ENCODE measurements around the gene BRD3OS. TPM values are rescaled to one million over a fixed set of nuclear protein-coding genes. Genes with fewer than 3 reads are reported as not detected.

The BRD3OS gene
- total and polyA plus RNA-seq, 2 donors (not counting 1 experiment from before 2014, with no cell fraction given), result 12.4 to 19.4 TPM

DNA sequence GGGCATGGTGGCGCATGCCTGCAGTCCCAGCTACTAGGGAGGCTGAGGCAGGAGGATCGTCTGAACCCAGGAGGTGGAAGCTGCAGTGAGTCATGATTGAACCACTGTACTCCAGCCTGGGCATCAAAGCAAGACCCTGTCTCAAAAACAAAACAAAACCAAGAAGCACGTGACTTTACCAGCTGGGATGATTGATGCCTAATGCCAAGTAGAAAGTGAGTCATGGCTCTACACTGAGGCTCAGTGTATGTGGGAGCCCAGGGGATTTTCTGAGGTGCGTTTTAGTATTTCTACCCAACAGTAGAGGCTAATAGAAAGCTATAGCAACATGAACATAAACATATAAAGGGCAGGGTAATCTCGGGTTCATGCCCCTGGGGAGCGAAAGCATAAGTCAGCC is 13.9 kb upstream of the BRD3OS start:
- no peaks in the 10 kb centered on the region for H3K36me3 ChIP-seq (ENCODE audit: control insufficient read depth, insufficient read depth, low read length)
- H3K4me1 ChIP-seq (ENCODE audit: control insufficient read depth, extremely low read depth, insufficient read depth, low read length), result no peaks in the 10 kb centered on the region
- H2AFZ ChIP-seq (ENCODE audit: low read length), result no peak overlapping the region
- no peak for DNase-seq (ENCODE audit: low read depth in 2 of 2)
- H4K20me1 ChIP-seq (ENCODE audit: control insufficient read depth, extremely low read depth, insufficient read depth, low read length), result no peaks in the 10 kb centered on the region
- no peak overlapping the region for H3K4me3 ChIP-seq (replicated peaks in 1 of 4; ENCODE audit: control extremely low read depth in 1 of 4, insufficient read depth in 1 of 4, low read depth in 3 of 4, low read length in 4 of 4)
- no peak overlapping the region for H3K9ac ChIP-seq (ENCODE audit: insufficient read depth, low read length)
- H3K27ac ChIP-seq (ENCODE audit: insufficient read depth, low read length), result no peak overlapping the region
- H3K27me3 ChIP-seq (ENCODE audit: control insufficient read depth, insufficient read depth, low read length), result no peaks in the 10 kb centered on the region
- TF ChIP-seq, protein P1, sequence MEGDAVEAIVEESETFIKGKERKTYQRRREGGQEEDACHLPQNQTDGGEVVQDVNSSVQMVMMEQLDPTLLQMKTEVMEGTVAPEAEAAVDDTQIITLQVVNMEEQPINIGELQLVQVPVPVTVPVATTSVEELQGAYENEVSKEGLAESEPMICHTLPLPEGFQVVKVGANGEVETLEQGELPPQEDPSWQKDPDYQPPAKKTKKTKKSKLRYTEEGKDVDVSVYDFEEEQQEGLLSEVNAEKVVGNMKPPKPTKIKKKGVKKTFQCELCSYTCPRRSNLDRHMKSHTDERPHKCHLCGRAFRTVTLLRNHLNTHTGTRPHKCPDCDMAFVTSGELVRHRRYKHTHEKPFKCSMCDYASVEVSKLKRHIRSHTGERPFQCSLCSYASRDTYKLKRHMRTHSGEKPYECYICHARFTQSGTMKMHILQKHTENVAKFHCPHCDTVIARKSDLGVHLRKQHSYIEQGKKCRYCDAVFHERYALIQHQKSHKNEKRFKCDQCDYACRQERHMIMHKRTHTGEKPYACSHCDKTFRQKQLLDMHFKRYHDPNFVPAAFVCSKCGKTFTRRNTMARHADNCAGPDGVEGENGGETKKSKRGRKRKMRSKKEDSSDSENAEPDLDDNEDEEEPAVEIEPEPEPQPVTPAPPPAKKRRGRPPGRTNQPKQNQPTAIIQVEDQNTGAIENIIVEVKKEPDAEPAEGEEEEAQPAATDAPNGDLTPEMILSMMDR (conservative IDR thresholded peaks at IDR 0.05 in 1 of 2, IDR thresholded peaks at IDR 0.05 in 1 of 2; ENCODE audit: low read depth in 1 of 2, low read length in 2 of 2), result no peak
- TF ChIP-seq EZH2 (IDR thresholded peaks at IDR 0.05; ENCODE audit: low read length, missing control alignments), result no peak
- no peaks in the 10 kb centered on the region for H3K79me2 ChIP-seq (ENCODE audit: control insufficient read depth, insufficient read depth, low read length)
- H3K4me2 ChIP-seq (ENCODE audit: extremely low read depth, insufficient read depth, low read length), result no peak overlapping the region
- no peaks in the 10 kb centered on the region for H3K9me3 ChIP-seq (ENCODE audit: control insufficient read depth, insufficient read depth, low read depth, low read length)

DNA sequence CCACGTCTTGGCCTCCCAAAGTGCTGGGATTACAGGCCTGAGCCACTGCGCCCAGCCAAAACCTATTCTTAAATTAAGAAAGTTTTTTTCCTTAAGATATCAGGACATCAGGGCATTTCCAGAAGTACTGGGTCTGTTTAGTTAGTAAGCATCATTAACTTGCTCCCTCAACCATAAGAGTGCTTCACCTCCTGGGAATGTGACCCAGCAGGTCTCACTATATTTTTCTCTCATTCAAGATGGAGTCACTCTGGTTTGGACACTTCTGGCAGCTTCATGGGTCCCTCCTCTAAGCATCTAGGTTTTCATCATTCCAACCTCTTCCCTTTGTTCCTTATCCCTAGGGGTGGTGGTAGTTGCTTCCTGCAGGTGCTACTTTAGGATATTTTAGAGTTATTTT is 10.3 kb upstream of the BRD3OS start:
- Histone ChIP-seq H3K4me2 (ENCODE audit: extremely low read depth, insufficient read depth, low read length) (no peak overlapping the region), H3K4me1 (ENCODE audit: control insufficient read depth, extremely low read depth, insufficient read depth, low read length) (no peaks in the 10 kb centered on the region), H4K20me1 (ENCODE audit: control insufficient read depth, extremely low read depth, insufficient read depth, low read length) (no peaks in the 10 kb centered on the region), H2AFZ (ENCODE audit: low read length) (no peak overlapping the region), H3K4me3 (replicated peaks in 1 of 4; ENCODE audit: control extremely low read depth in 1 of 4, insufficient read depth in 1 of 4, low read depth in 3 of 4, low read length in 4 of 4) (no peak overlapping the region), H3K27ac (ENCODE audit: insufficient read depth, low read length) (no peak overlapping the region), H3K36me3 (ENCODE audit: control insufficient read depth, insufficient read depth, low read length) (no peaks in the 10 kb centered on the region), H3K79me2 (ENCODE audit: control insufficient read depth, insufficient read depth, low read length) (no peaks in the 10 kb centered on the region), H3K27me3 (ENCODE audit: control insufficient read depth, insufficient read depth, low read length) (no peaks in the 10 kb centered on the region), H3K9me3 (ENCODE audit: control insufficient read depth, insufficient read depth, low read depth, low read length) (no peaks in the 10 kb centered on the region), H3K9ac (ENCODE audit: insufficient read depth, low read length) (no peak overlapping the region)
- TF ChIP-seq EZH2 (IDR thresholded peaks at IDR 0.05; ENCODE audit: low read length, missing control alignments), result no peak
- TF ChIP-seq, protein P1 (conservative IDR thresholded peaks at IDR 0.05 in 1 of 2, IDR thresholded peaks at IDR 0.05 in 1 of 2; ENCODE audit: low read depth in 1 of 2, low read length in 2 of 2), result no peak
- DNase-seq (ENCODE audit: low read depth in 2 of 2), result no peak

GRCh38 chr9:134024214-134024792 is 978 bp upstream of the BRD3OS start:
- Histone ChIP-seq H4K20me1 (ENCODE audit: control insufficient read depth, extremely low read depth, insufficient read depth, low read length) (no peaks in the 10 kb centered on the region), H3K27me3 (ENCODE audit: control insufficient read depth, insufficient read depth, low read length) (no peaks in the 10 kb centered on the region), H3K4me1 (ENCODE audit: control insufficient read depth, extremely low read depth, insufficient read depth, low read length) (no peaks in the 10 kb centered on the region), H3K4me2 (ENCODE audit: extremely low read depth, insufficient read depth, low read length) (peak overlapping the region; percentile 70), H3K9ac (ENCODE audit: insufficient read depth, low read length) (no peak overlapping the region), H3K79me2 (ENCODE audit: control insufficient read depth, insufficient read depth, low read length) (no peaks in the 10 kb centered on the region), H3K9me3 (ENCODE audit: control insufficient read depth, insufficient read depth, low read depth, low read length) (no peaks in the 10 kb centered on the region), H3K36me3 (ENCODE audit: control insufficient read depth, insufficient read depth, low read length) (peaks cover 2% of the 10 kb centered on the region), H3K4me3 (replicated peaks in 1 of 4; ENCODE audit: control extremely low read depth in 1 of 4, insufficient read depth in 1 of 4, low read depth in 3 of 4, low read length in 4 of 4) (peak overlapping the region in 2 of 4 experiments; percentile 57 to 77), H2AFZ (ENCODE audit: low read length) (no peak overlapping the region), H3K27ac (ENCODE audit: insufficient read depth, low read length) (no peak overlapping the region)
- no peak for DNase-seq (ENCODE audit: low read depth in 2 of 2)
- TF ChIP-seq, protein P1 (conservative IDR thresholded peaks at IDR 0.05 in 1 of 2, IDR thresholded peaks at IDR 0.05 in 1 of 2; ENCODE audit: low read depth in 1 of 2, low read length in 2 of 2), result no peak
- no peak for TF ChIP-seq EZH2 (IDR thresholded peaks at IDR 0.05; ENCODE audit: low read length, missing control alignments)
